LNCAP (cell line): ENCODE results near the gene B4GALT2.

Source experiments
- CTCF ChIP-seq: fragments of 450-650 bp; IDR thresholded peaks from 2 replicates; pipeline ENCODE4 v1.5.1; 2017; ENCODE audit warnings: mild to moderate bottlenecking

The B4GALT2 gene

DNA sequence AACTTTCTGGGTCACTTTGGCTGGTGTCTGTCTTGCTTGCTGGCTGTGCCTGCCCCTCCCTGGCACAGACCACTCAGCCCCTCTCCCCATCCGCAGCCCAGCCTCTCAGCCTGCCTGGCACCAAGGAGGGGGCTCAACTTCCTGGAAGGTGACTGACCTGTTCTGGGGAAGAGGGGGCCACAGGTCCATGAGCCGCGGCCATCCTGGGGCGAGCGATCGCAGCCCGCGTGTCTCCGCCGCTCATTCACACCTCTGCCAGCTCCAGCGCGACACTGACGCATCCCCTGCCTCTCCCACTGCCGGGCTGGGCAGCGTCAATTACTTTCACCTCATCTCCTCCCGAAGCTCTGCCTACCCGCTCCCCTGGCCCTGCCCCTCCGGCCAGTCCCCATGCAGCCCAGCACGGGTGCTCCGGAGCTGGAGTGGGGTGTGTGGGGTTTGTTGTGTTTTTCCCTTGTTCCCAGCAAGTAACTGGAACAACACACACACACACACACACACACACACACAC is 37.9 kb downstream of the B4GALT2 start:
- TF ChIP-seq CTCF: no peak

DNA sequence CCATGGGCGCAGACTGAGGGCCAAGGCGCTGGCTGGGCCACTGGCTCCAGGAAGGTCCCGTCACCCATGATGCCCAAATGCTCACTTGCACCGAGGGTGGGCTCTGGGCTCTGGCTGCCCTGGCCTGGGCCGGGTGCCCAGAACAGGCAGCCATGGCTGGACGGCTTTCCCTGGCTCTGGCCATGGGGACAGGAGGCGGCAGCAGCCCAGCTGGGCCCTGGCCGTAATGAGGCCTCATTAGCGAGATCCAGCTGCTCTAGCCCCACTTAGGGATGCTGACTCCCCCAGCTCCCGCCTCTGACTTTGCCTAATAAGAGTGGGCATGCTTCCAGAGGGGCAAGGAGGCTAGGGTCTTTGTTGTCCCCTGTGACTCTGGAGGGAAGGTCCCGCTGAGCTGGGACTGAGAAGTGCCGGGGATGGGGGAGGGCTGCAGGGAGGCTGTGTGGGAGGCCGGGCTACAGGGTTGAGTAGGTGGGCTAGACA is 40.5 kb downstream of the B4GALT2 start:
- TF ChIP-seq CTCF: no peak

DNA sequence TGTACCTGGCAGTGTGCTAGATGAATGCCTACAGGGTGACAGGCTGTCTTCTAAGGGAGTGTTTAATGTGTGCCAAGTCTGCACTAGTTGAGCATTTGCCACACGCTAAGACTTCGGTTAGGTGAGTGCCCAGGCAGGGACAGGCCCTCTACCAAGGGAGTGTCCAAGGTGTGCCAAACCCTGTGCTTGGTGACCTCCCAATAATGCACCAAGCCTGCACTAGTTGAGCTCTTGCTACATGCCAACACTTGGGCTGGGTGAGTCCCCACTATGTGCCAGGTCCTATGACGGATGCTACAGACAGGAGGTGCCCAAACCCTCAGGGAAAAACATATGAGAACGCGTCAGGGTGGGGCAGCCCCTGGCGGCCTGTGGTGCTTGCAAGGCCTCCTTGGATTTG is 41.5 kb downstream of the B4GALT2 start:
- no peak for TF ChIP-seq CTCF

- TF ChIP-seq CTCF: no peak
Observed at GRCh38 chr1:44021156-44021555, 42.1 kb downstream of the B4GALT2 start.

GRCh38 chr1:44021581-44022321 is 42.7 kb downstream of the B4GALT2 start:
- TF ChIP-seq CTCF: no peak

DNA sequence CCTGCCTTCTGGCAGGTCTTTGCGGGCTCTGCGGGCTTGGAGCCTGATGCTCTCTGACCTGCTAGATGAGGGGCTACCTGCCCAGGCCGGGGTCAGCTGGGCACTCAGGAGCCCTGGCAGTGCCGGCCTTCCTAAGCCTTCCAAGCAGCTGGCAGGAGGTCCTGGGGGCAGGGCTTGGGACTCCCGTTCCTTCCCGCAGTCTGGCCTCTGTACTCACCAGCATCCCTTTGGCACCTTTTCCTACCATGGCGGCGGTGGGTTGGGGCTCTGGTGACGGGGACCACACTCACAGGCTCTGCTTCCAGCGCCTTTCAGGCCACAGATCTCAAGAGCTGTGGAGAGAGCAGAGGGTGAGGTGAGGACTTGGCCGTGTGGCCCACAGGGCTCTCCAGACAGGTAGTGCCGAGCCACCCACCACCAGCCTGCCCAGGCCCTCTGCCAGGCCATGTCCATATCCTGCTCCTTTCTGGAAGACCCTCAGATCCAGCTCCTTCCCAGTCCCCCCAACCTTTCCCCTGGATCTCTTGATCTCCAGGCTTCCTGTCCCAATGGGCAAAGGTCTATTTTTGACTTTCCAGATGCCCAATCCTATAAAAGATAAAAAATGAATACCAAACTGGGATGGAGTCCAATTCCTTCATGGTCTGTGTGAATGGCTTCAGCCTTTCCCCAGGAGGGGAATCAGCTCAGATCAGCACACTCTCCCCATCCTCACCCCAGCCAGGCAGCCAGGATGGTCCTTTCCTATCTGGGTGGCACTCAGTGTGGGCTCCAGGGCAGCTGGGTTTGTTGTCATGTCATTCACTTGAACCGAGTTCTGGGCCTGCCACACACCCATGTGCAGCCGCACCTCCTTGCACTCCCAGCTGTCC is 45.3 kb downstream of the B4GALT2 start:
- no peak for TF ChIP-seq CTCF

- TF ChIP-seq CTCF: no peak
Observed at GRCh38 chr1:44024903-44025525, 46.0 kb downstream of the B4GALT2 start.
